NCI-H524 treated with DMSO at 0.1 percent for 48 hours (cell line): ENCODE measurements around the gene VPS39.
A peak's percentile ranks its signal among the peaks of the same experiment; 100 is the strongest.
"Not testable (repeated sequence)": the region's sequence is repeated elsewhere in the genome, so short reads cannot be mapped to it uniquely, and the experiment has no call there.

Experiments used
- DNase-seq: peaks from one replicate; lab custom pipeline; 2025; lab: John Stamatoyannopoulos, UW

The VPS39 gene

GRCh38 chr15:42207674-42208579 is at the start of gene VPS39:
TSS of gene VPS39 (minus strand) at chr15:42208304. CDS start at chr15:42208153, 151 bp downstream.
- peak; percentile 72 for DNase-seq

GRCh38 chr15:42253300-42253699 is 45.2 kb upstream of the VPS39 start:
- DNase-seq = no peak

- DNase-seq = no peak
Observed at GRCh38 chr15:42240823-42241222, 32.7 kb upstream of the VPS39 start.

GRCh38 chr15:42239528-42240182 is 31.6 kb upstream of the VPS39 start:
- DNase-seq = no peak

- no peak for DNase-seq
Observed at GRCh38 chr15:42233107-42233506, 25.0 kb upstream of the VPS39 start.

GRCh38 chr15:42232606-42233005 is 24.5 kb upstream of the VPS39 start:
- DNase-seq = no peak

GRCh38 chr15:42231088-42231487 is 23.0 kb upstream of the VPS39 start:
- DNase-seq = no peak

GRCh38 chr15:42228981-42229380 is 20.9 kb upstream of the VPS39 start:
- DNase-seq = not testable (repeated sequence)

GRCh38 chr15:42228036-42228435 is 19.9 kb upstream of the VPS39 start:
- no peak for DNase-seq

- DNase-seq = no peak
Observed at GRCh38 chr15:42226648-42227047, 18.5 kb upstream of the VPS39 start.

- no peak for DNase-seq
Observed at GRCh38 chr15:42220216-42220615, 12.1 kb upstream of the VPS39 start.

GRCh38 chr15:42218953-42219592 is 11.0 kb upstream of the VPS39 start:
- DNase-seq = no peak

GRCh38 chr15:42217568-42217967 is 9.5 kb upstream of the VPS39 start:
- no peak for DNase-seq

- DNase-seq = no peak
Observed at GRCh38 chr15:42215913-42216829, 8.1 kb upstream of the VPS39 start.

GRCh38 chr15:42214600-42214999 is 6.5 kb upstream of the VPS39 start:
- no peak for DNase-seq

GRCh38 chr15:42213511-42213910 is 5.4 kb upstream of the VPS39 start:
- no peak for DNase-seq

- DNase-seq = no peak
Observed at GRCh38 chr15:42210696-42211095, 2.6 kb upstream of the VPS39 start.

GRCh38 chr15:42206406-42206805 is 1.7 kb downstream of the VPS39 start:
- peak; percentile 97 for DNase-seq

- no peak for DNase-seq
Observed at GRCh38 chr15:42203891-42204290, 4.2 kb downstream of the VPS39 start.

- no peak for DNase-seq
Observed at GRCh38 chr15:42202653-42203052, 5.5 kb downstream of the VPS39 start.

- DNase-seq = no peak
Observed at GRCh38 chr15:42201801-42202200, 6.3 kb downstream of the VPS39 start.

- no peak for DNase-seq
Observed at GRCh38 chr15:42199126-42199525, 9.0 kb downstream of the VPS39 start.
